ENCODE measurements around the gene APBA1. TPM values are rescaled to one million over a fixed set of nuclear protein-coding genes. Genes with fewer than 3 reads are reported as not detected.

The APBA1 gene
- total and polyA plus RNA-seq, 12 donors: 0.66 to 5.7 (median 2.5) TPM

DNA sequence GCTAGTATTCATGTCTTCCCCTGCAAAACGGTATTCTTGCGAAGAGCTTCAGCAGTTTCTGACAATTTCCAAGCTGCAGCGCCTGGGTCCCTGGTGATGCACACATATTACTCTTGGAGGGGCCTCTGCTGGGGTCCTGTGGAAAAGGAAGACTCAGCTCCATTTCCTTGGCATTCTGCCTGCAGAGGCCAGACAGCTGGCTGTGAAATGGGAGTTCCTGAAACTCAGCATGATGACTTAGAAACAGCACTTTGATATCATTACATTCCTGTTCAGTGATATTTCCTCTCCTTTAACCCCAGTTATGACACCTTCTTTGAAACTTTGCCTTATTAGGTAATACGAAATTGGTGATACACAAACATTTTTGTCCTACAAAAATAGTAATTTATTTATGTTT, 98.5 kb downstream of the APBA1 start:
- Histone ChIP-seq H3K36me3 (no peaks in the 10 kb centered on the region), H3K27ac (no peak overlapping the region), H3K4me1 (peaks cover 0 to 14% (median 7%) of the 10 kb centered on the region in 9 donors), H3K9me3 (peaks cover 0 to 5% (median 0%) of the 10 kb centered on the region in 11 donors), H3K27me3 (no peaks in the 10 kb centered on the region), H3K4me3 (no peak overlapping the region)
- DNase-seq: no peak
- WGBS, 2 donors: 66 to 70% methylated on average over 4 of the region's 4 CpGs
- ATAC-seq: no peak
- TF ChIP-seq, protein P1, sequence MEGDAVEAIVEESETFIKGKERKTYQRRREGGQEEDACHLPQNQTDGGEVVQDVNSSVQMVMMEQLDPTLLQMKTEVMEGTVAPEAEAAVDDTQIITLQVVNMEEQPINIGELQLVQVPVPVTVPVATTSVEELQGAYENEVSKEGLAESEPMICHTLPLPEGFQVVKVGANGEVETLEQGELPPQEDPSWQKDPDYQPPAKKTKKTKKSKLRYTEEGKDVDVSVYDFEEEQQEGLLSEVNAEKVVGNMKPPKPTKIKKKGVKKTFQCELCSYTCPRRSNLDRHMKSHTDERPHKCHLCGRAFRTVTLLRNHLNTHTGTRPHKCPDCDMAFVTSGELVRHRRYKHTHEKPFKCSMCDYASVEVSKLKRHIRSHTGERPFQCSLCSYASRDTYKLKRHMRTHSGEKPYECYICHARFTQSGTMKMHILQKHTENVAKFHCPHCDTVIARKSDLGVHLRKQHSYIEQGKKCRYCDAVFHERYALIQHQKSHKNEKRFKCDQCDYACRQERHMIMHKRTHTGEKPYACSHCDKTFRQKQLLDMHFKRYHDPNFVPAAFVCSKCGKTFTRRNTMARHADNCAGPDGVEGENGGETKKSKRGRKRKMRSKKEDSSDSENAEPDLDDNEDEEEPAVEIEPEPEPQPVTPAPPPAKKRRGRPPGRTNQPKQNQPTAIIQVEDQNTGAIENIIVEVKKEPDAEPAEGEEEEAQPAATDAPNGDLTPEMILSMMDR (IDR thresholded peaks at IDR 0.05): no peak
- intact Hi-C loops (cut with DNase I): loop anchor here in 1 of 10 donors (10.0 kb wide), 1 partner anchor 321 kb away; no protein-coding TSS in a partner anchor

DNA sequence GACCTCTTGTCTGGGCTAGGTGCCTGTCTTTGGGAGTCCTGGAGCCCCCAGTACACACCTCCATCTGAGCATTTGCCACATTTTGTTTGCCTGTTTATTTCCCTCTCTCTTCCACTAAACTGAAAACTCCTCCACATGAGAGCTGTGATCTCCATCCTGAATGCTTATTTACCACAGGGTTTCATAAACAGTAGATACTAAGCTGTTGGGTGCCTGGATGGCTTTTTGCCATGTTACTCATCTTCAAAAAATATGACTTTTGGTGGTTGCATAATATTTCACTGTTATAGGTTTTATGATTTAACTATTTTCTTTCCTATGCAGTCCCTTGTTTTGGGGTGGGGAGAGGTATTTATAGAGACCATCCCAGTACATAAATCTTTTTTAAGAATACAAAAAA, 99.6 kb downstream of the APBA1 start:
- Histone ChIP-seq H3K27me3 (no peaks in the 10 kb centered on the region), H3K4me3 (no peak overlapping the region), H3K27ac (no peak overlapping the region), H3K9me3 (peaks cover 0 to 5% (median 0%) of the 10 kb centered on the region in 11 donors), H3K36me3 (no peaks in the 10 kb centered on the region), H3K4me1 (peaks cover 0 to 14% (median 7%) of the 10 kb centered on the region in 9 donors)
- intact Hi-C loops (cut with DNase I): loop anchor here in 1 of 10 donors (10.0 kb wide), 1 partner anchor 322 kb away; no protein-coding TSS in a partner anchor
- TF ChIP-seq, protein P1 (IDR thresholded peaks at IDR 0.05): no peak
- DNase-seq (no peak), ATAC-seq (no peak)

DNA sequence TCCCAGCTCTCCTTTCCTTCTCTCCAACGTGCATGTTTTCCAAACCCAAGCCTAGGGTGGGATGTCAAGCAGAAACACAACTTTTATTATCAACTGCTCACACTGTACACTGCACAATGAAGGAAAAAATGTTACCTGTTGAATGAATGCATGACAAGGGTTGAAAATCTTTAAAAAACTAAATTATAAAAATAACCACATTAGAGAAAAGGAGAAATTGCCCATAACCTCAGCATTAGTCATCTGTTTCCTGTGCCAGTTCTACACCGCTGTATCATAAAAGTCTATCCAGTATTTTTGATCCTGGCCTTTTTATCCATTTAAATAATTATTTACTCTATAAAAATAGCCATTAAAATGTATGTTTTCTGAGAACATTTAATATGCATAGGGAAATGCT, 101.1 kb downstream of the APBA1 start:
- TF ChIP-seq, protein P1 (IDR thresholded peaks at IDR 0.05): no peak
- 80 to 83% methylated on average over 2 of the region's 2 CpGs for WGBS, 2 donors
- ATAC-seq: no peak

DNA sequence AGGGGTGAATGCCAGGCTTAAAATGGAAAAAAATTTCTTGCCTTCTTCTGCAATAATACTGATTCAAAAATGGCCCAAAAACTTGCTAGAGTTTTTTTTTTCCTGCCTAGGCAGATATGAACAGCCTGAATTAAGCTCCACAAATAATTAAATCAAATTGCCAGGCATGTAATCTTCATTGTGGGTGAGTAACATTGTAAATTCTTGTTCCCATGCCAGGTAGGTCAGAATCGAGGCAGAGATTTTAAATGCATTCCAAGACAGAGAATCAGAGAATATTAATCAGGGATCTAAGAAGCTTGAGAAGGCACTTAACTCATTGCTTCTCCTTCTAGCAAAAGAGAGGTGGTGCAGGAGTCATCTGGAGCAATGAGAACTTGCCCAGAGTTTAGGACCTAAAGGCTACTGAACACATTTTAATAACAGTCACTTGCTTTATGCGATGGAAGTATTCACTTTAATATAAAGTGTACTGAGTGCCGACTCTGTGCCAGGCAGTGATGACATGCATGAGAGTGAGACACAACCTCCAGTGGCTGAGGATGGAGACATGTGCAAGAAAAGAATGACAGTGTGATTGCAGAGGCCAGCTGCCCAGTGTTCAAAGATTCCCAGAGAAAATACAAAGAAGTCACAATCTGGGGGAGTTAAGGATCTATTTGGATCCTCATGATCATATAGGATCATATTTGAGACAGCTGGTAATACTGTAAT, 102.3 kb downstream of the APBA1 start:
- intact Hi-C loops (cut with DNase I): loop anchor here in 1 of 10 donors (10.0 kb wide), 1 partner anchor 325 kb away; no protein-coding TSS in a partner anchor

More for the DNA sequence above, 101.1 kb downstream of the APBA1 start:
- H3K4me1 ChIP-seq: peaks cover 0 to 14% (median 7%) of the 10 kb centered on the region in 9 donors
- no peaks in the 10 kb centered on the region for H3K27me3 ChIP-seq
- H3K36me3 ChIP-seq: no peaks in the 10 kb centered on the region
- intact Hi-C loops (cut with DNase I): loop anchor here in 1 of 10 donors (10.0 kb wide), 1 partner anchor 324 kb away; no protein-coding TSS in a partner anchor
- H3K27ac ChIP-seq: no peak overlapping the region
- H3K9me3 ChIP-seq: peaks cover 0 to 5% (median 0%) of the 10 kb centered on the region in 11 donors
- DNase-seq: no peak
- no peak overlapping the region for H3K4me3 ChIP-seq

More for the DNA sequence above, 102.3 kb downstream of the APBA1 start:
- Histone ChIP-seq H3K9me3 (no peaks in the 10 kb centered on the region), H3K36me3 (no peaks in the 10 kb centered on the region), H3K27ac (no peak overlapping the region), H3K4me3 (no peak overlapping the region), H3K27me3 (no peaks in the 10 kb centered on the region), H3K4me1 (peaks cover 0 to 18% (median 11%) of the 10 kb centered on the region in 9 donors)
- 30 to 41% methylated on average over 3 of the region's 3 CpGs for WGBS, 2 donors
- TF ChIP-seq, protein P1 (IDR thresholded peaks at IDR 0.05): no peak
- ATAC-seq (no peak), DNase-seq (no peak)
